Right lobe of liver (tissue), 6 donors: ENCODE measurements around the gene PAK1. TPM values are rescaled to one million over a fixed set of nuclear protein-coding genes. Genes with fewer than 3 reads are reported as not detected.
"Not testable (repeated sequence)": the region's sequence is repeated elsewhere in the genome, so short reads cannot be mapped to it uniquely, and the experiment has no call there.

Experiments
- ATAC-seq, 4 donors: fragments of 200-7000 bp; cut with Tn5 transposase; one replicate each; pipeline ENCODE4 v1.9.1; 2020; ENCODE audit warnings: mild to moderate bottlenecking in 4 of 4, moderate library complexity in 4 of 4
- DNase-seq, 3 donors: peaks; one replicate each; pipeline ENCODE4 v3.0.0-alpha.2; 2020
- H3K27ac ChIP-seq, 3 donors: fragments of 200-600 bp; one replicate each; pipeline ENCODE4 v1.8.0; 2022
- H3K27me3 ChIP-seq, 2 donors: fragments of 200-600 bp; one replicate each; pipeline ENCODE4 v1.8.0; 2022
- H3K36me3 ChIP-seq, 4 donors: fragments of 200-600 bp; sonication (generic) in 1 of 4; one replicate each; pipeline versions ENCODE4 v1.5.1 to v1.8.0; 2017 to 2022; ENCODE audit warnings: control low read depth in 1 of 4
- H3K4me1 ChIP-seq, 4 donors: fragments of 200-600 bp; sonication (generic) in 1 of 4; one replicate each; pipeline versions ENCODE4 v1.5.1 to v1.8.0; 2017 to 2022; ENCODE audit warnings: control low read depth in 1 of 4
- H3K4me3 ChIP-seq, 3 donors: fragments of 200-600 bp; one replicate each; pipeline ENCODE4 v1.8.0; 2022
- H3K9me3 ChIP-seq, 4 donors: fragments of 200-600 bp; sonication (generic) in 1 of 4; one replicate each; pipeline versions ENCODE4 v1.5.1 to v1.8.0; 2017 to 2022; ENCODE audit warnings: control low read depth in 1 of 4
- POLR2A ChIP-seq: fragments of 450-650 bp; IDR thresholded peaks from one replicate; pipeline ENCODE4 v1.6.1; 2017; ENCODE audit warnings: antibody characterized with exemption, mild to moderate bottlenecking
- WGBS: methylation state at CpG from one replicate; pipeline ENCODE4 v1.1.6; 2018; ENCODE audit warnings: low coverage, low lambda C conversion rate; ENCODE audit not compliant: insufficient coverage; ENCODE audit errors: missing lambda C conversion rate; 5-methylcytosine and 5-hydroxymethylcytosine counted together
- intact Hi-C, 2 donors: fragments of 100-400 bp; cut with DNase I; formaldehyde crosslinking; loops; one replicate each; pipeline versions ENCODE4 v1.11.2 to v1.14.1; 2022
- total RNA-seq, 6 experiments: library from RNA; depleted of rRNA in 2 of 6; stranded (reverse); fragments of >200 nt in 2 of 6; fragmentation: NEBNext Ultra II Directional in 3 of 6; extraction: Animal tissue kit (Norgen Biotek cat#: 25700) in 3 of 6; gene quantifications; one replicate each; pipeline versions ENCODE4 v1.1.0 to v1.2.4, GENCODE V29; 2016 to 2023
- TF ChIP-seq, protein P1 (sequence below), 4 donors: fragments of 200-600 bp in 3 of 4; fragments of 450-650 bp in 1 of 4; IDR thresholded peaks; one replicate each; pipeline versions ENCODE4 v1.5.1 to v1.8.0; 2016 to 2022; ENCODE audit warnings: antibody characterized with exemption in 4 of 4, mild to moderate bottlenecking in 2 of 4
- donor health status: DM: no; HTN: yes; CAD: no.
- donor health status: DM: no; HTN: no; CAD: no.
- donor health status: DM: no; HTN: no; CAD: no.
- donor health status: DM: no; HTN: yes; CAD: no.
- donor health status: DM: no; HTN: yes; CAD: no.

Gene PAK1
- total RNA-seq, 6 experiments from 2014 or later, result 7.3 to 14.5 (median 9.3) TPM

DNA sequence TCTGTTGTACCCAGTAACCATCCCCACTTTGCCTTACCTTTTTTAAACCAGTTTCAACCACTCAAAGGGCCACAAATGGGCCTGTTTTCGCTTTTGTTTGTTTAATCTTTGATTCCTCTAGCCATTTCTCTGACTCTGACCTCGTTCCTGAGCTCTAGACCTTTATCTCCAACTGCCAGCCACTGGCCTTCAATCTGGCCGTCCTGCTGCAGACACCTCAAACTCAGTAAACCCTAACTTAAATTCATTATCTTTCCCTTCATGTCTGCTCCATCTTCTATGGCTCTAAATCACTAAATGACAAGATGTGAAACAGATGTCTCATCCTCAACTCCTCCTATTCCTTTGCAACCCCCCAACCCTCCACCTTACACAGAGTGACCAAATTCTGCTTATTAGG, 171.1 kb downstream of the PAK1 start:
- Histone ChIP-seq H3K27me3 (no peaks in the 10 kb centered on the region), H3K4me3 (no peak overlapping the region), H3K9me3 (no peaks in the 10 kb centered on the region), H3K27ac (no peak overlapping the region), H3K36me3 (no peaks in the 10 kb centered on the region), H3K4me1 (peaks cover 0 to 5% (median 0%) of the 10 kb centered on the region in 4 donors)
- DNase-seq (no peak), ATAC-seq (peak in 3 of 4 donors; percentile 32 to 60 (median 52))
- TF ChIP-seq, protein P1, sequence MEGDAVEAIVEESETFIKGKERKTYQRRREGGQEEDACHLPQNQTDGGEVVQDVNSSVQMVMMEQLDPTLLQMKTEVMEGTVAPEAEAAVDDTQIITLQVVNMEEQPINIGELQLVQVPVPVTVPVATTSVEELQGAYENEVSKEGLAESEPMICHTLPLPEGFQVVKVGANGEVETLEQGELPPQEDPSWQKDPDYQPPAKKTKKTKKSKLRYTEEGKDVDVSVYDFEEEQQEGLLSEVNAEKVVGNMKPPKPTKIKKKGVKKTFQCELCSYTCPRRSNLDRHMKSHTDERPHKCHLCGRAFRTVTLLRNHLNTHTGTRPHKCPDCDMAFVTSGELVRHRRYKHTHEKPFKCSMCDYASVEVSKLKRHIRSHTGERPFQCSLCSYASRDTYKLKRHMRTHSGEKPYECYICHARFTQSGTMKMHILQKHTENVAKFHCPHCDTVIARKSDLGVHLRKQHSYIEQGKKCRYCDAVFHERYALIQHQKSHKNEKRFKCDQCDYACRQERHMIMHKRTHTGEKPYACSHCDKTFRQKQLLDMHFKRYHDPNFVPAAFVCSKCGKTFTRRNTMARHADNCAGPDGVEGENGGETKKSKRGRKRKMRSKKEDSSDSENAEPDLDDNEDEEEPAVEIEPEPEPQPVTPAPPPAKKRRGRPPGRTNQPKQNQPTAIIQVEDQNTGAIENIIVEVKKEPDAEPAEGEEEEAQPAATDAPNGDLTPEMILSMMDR (IDR thresholded peaks at IDR 0.05), result no peak
- TF ChIP-seq POLR2A, result no peak
- WGBS, result 18% methylated on average over 3 of the region's 3 CpGs
- intact Hi-C loops, result no loop called here

DNA sequence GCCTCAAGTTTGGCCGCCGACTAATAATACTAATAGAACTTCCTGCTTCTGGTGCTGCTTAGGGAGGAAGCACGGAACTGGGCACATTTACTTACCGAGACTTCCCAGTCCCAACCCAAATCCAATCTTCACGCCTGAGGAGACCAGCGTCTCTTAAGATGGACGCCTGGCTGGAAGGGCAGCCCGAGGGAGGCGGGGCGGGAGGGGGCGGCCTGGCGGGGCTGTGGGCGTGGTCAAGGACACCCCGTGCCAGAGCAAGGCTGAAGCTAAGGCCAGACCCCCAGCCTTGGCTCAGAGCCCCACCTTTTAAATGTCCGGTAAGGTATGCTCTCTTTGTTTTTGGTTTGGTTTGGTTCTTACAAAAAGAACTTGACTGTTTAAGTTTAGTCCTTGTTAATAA, 172.4 kb downstream of the PAK1 start, which contains the start of gene GDPD4:
GDPD4 (minus strand) TSS at position 177 of the 400 bp plus-strand sequence. CDS start 16,549 bp downstream, outside the sequence.
- no peaks in the 10 kb centered on the region for H3K36me3 ChIP-seq
- ATAC-seq, result no peak
- H3K4me1 ChIP-seq, result peaks cover 0 to 5% (median 0%) of the 10 kb centered on the region in 4 donors
- no peak for TF ChIP-seq POLR2A
- TF ChIP-seq, protein P1 (IDR thresholded peaks at IDR 0.05), result no peak
- 78% methylated on average over 7 of the region's 15 CpGs for WGBS
- intact Hi-C loops, result no loop called here
- DNase-seq, result no peak
- no peaks in the 10 kb centered on the region for H3K9me3 ChIP-seq
- no peak within 1 kb of the TSS for H3K27ac ChIP-seq
- no peaks in the 10 kb centered on the region for H3K27me3 ChIP-seq
- no peak within 1 kb of the TSS for H3K4me3 ChIP-seq

- Histone ChIP-seq H3K36me3 (no peaks in the 10 kb centered on the region), H3K4me3 (no peak overlapping the region), H3K4me1 (peaks cover 0 to 5% (median 0%) of the 10 kb centered on the region in 4 donors), H3K27me3 (no peaks in the 10 kb centered on the region), H3K9me3 (no peaks in the 10 kb centered on the region), H3K27ac (no peak overlapping the region)
- TF ChIP-seq POLR2A, result no peak
- TF ChIP-seq, protein P1 (IDR thresholded peaks at IDR 0.05), result no peak
- intact Hi-C loops, result no loop called here
- ATAC-seq (no peak), DNase-seq (no peak)
- 60% methylated on average over 5 of the region's 5 CpGs for WGBS
Observed at GRCh38 chr11:77300695-77301094, 173.2 kb downstream of the PAK1 start.

- WGBS, result 88% methylated on average over 6 of the region's 6 CpGs
- H3K4me1 ChIP-seq, H3K4me3 ChIP-seq, H3K9me3 ChIP-seq, ATAC-seq, DNase-seq, H3K36me3 ChIP-seq, intact Hi-C loops, H3K27me3 ChIP-seq, H3K27ac ChIP-seq: not testable (repeated sequence)
Observed at GRCh38 chr11:77300028-77300427, 173.9 kb downstream of the PAK1 start.

DNA sequence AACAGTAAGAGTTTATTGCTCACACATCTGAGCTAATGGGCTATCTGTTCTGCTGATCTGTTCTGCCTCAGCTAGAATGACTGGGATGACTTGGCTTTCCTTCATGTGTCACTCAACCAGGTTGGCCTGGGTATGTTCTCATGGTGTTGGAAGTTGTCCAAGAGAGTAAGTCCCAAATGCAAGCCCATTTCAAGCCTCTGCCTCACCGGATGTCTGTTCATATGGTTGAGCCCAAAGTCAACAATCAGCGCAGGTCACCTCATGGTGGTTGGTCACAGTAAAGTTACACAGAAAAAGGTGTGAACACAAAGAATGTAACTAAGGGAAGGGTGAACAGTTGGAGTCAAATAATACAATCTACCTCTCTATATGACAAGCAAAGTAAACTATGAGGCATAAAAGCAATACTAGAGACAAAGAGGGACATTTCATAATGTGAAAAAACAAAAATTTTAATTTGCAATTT, 174.3 kb downstream of the PAK1 start:
- DNase-seq (no peak), ATAC-seq (no peak)
- intact Hi-C loops, result no loop called here
- Histone ChIP-seq H3K27ac (no peak overlapping the region), H3K4me3 (no peak overlapping the region), H3K36me3 (no peaks in the 10 kb centered on the region), H3K27me3 (no peaks in the 10 kb centered on the region), H3K9me3 (no peaks in the 10 kb centered on the region), H3K4me1 (peaks cover 0 to 5% (median 0%) of the 10 kb centered on the region in 4 donors)
- TF ChIP-seq POLR2A, result no peak
- TF ChIP-seq, protein P1 (IDR thresholded peaks at IDR 0.05), result no peak
- WGBS, result 57% methylated on average over 1 of the region's 2 CpGs
